ENCODE results near the gene HS6ST2. TPM values are rescaled to one million over a fixed set of nuclear protein-coding genes. Genes with fewer than 3 reads are reported as not detected.

HS6ST2 gene
- total and polyA plus RNA-seq, 4 donors: under 0.01 to 1.4 (median 0.01) TPM; not detected in 1

GRCh38 chrX:132836471-132836870 lies 122.0 kb downstream of the HS6ST2 start (continued):
- no peak for TF ChIP-seq MAX (IDR thresholded peaks at IDR 0.05)

GRCh38 chrX:132834741-132835140 lies 123.7 kb downstream of the HS6ST2 start:
- Histone ChIP-seq H3K36me3 (ENCODE audit: control insufficient read depth in 4 of 4, insufficient read depth in 3 of 4, low read depth in 1 of 4, low read length in 3 of 4) (no peaks in the 10 kb centered on the region), H3K4me3 (ENCODE audit: low read depth in 1 of 3, low read length in 3 of 3) (no peak overlapping the region), H3K9me3 (ENCODE audit: control insufficient read depth in 4 of 4, low read length in 3 of 4) (no peaks in the 10 kb centered on the region), H3K4me1 (ENCODE audit: control insufficient read depth in 4 of 4, insufficient read depth in 4 of 4, low read length in 3 of 4) (no peaks in the 10 kb centered on the region), H3K27me3 (ENCODE audit: control insufficient read depth in 4 of 4, insufficient read depth in 4 of 4, low read length in 3 of 4) (peaks cover 0 to 3% (median 0%) of the 10 kb centered on the region in 4 donors), H3K27ac (ENCODE audit: low read depth in 1 of 2, low read length in 2 of 2) (no peak overlapping the region), H3K9ac (ENCODE audit: low read depth in 1 of 2, low read length in 2 of 2) (no peak overlapping the region)
- WGBS: 85% methylated on average over 1 of the region's 1 CpG
- no peak for DNase-seq (ENCODE audit: low spot score)
- no peak for TF ChIP-seq TAF1 (conservative IDR thresholded peaks at IDR 0.05)
- TF ChIP-seq HNF4A (conservative IDR thresholded peaks at IDR 0.05): no peak
- TF ChIP-seq YY1 (IDR thresholded peaks at IDR 0.05): no peak
- no peak for TF ChIP-seq NR2F2 (IDR thresholded peaks at IDR 0.05)
- no peak for TF ChIP-seq GABPA (IDR thresholded peaks at IDR 0.05 in 1 of 2, conservative IDR thresholded peaks at IDR 0.05 in 1 of 2)
- no peak for TF ChIP-seq HNF4G (IDR thresholded peaks at IDR 0.05)
- TF ChIP-seq EGR1 (IDR thresholded peaks at IDR 0.05; ENCODE audit: low read depth in 2 of 2): no peak
- no peak for TF ChIP-seq JUND (IDR thresholded peaks at IDR 0.05)
- TF ChIP-seq FOXA1 (IDR thresholded peaks at IDR 0.05): no peak
- no peak for TF ChIP-seq RAD21 (IDR thresholded peaks at IDR 0.05)
- no peak for TF ChIP-seq MAX (IDR thresholded peaks at IDR 0.05)
- TF ChIP-seq RXRA (IDR thresholded peaks at IDR 0.05): no peak
- TF ChIP-seq ATF3 (IDR thresholded peaks at IDR 0.05): no peak
- TF ChIP-seq SP1 (IDR thresholded peaks at IDR 0.05): no peak

GRCh38 chrX:132834109-132834508 lies 124.3 kb downstream of the HS6ST2 start:
- WGBS: 79% methylated on average over 5 of the region's 5 CpGs
- Histone ChIP-seq H3K4me3 (ENCODE audit: low read depth in 1 of 3, low read length in 3 of 3) (no peak overlapping the region), H3K9ac (ENCODE audit: low read depth in 1 of 2, low read length in 2 of 2) (no peak overlapping the region), H3K27ac (ENCODE audit: low read depth in 1 of 2, low read length in 2 of 2) (no peak overlapping the region), H3K27me3 (ENCODE audit: control insufficient read depth in 4 of 4, insufficient read depth in 4 of 4, low read length in 3 of 4) (peaks cover 0 to 3% (median 0%) of the 10 kb centered on the region in 4 donors), H3K9me3 (ENCODE audit: control insufficient read depth in 4 of 4, low read length in 3 of 4) (no peaks in the 10 kb centered on the region), H3K36me3 (ENCODE audit: control insufficient read depth in 4 of 4, insufficient read depth in 3 of 4, low read depth in 1 of 4, low read length in 3 of 4) (no peaks in the 10 kb centered on the region), H3K4me1 (ENCODE audit: control insufficient read depth in 4 of 4, insufficient read depth in 4 of 4, low read length in 3 of 4) (no peaks in the 10 kb centered on the region)
- no peak for DNase-seq (ENCODE audit: low spot score)
- no peak for TF ChIP-seq HNF4A (conservative IDR thresholded peaks at IDR 0.05)
- TF ChIP-seq FOXA2 (IDR thresholded peaks at IDR 0.05): no peak
- TF ChIP-seq ATF3 (IDR thresholded peaks at IDR 0.05): no peak
- TF ChIP-seq CTCF (IDR thresholded peaks at IDR 0.05; ENCODE audit: low read depth, low read length, missing input control): no peak
- TF ChIP-seq NR2F2 (IDR thresholded peaks at IDR 0.05): no peak
- TF ChIP-seq ZBTB33 (IDR thresholded peaks at IDR 0.05): no peak
- TF ChIP-seq EGR1 (IDR thresholded peaks at IDR 0.05; ENCODE audit: low read depth in 2 of 2): no peak
- no peak for TF ChIP-seq GABPA (IDR thresholded peaks at IDR 0.05 in 1 of 2, conservative IDR thresholded peaks at IDR 0.05 in 1 of 2)
- no peak for TF ChIP-seq RAD21 (IDR thresholded peaks at IDR 0.05)
- TF ChIP-seq TAF1 (conservative IDR thresholded peaks at IDR 0.05): no peak
- TF ChIP-seq YY1 (IDR thresholded peaks at IDR 0.05): no peak
- no peak for TF ChIP-seq JUND (IDR thresholded peaks at IDR 0.05)
- no peak for TF ChIP-seq FOXA1 (IDR thresholded peaks at IDR 0.05)
- no peak for TF ChIP-seq HNF4G (IDR thresholded peaks at IDR 0.05)
- no peak for TF ChIP-seq RXRA (IDR thresholded peaks at IDR 0.05)
- no peak for TF ChIP-seq SP1 (IDR thresholded peaks at IDR 0.05)
- TF ChIP-seq MAX (IDR thresholded peaks at IDR 0.05): no peak
- TF ChIP-seq REST (IDR thresholded peaks at IDR 0.05): no peak
